OCI-LY1 (cell line): Measurements from ENCODE around the gene GDE1.
A peak's percentile ranks its signal among the peaks of the same experiment; 100 is the strongest.

Source experiments
- H2AFZ ChIP-seq: fragments of 200-600 bp; sonication (generic), shearing (Covaris generic); 2 replicates; pipeline ENCODE4 v1.6.0; 2014; ENCODE audit warnings: antibody characterized with exemption, mild to moderate bottlenecking, low read length
- H3F3A ChIP-seq: fragments of 200-600 bp; sonication (generic), shearing (Covaris generic); 2 replicates; pipeline ENCODE4 v1.6.0; 2014; ENCODE audit warnings: mild to moderate bottlenecking, antibody characterized with exemption, low read length, moderate library complexity; ENCODE audit not compliant: insufficient read depth
- H3K27ac ChIP-seq: fragments of 200-600 bp; sonication (generic); 2 replicates; pipeline ENCODE4 v1.5.1; 2014; ENCODE audit warnings: low read length, mixed run types, mild to moderate bottlenecking, low read depth; ENCODE audit not compliant: poor library complexity, severe bottlenecking
- H3K27me3 ChIP-seq: fragments of 200-600 bp; sonication (generic); 2 replicates; pipeline ENCODE4 v1.6.0; 2014; ENCODE audit warnings: antibody characterized with exemption, mild to moderate bottlenecking, low read length, moderate library complexity; ENCODE audit not compliant: insufficient read depth
- H3K36me3 ChIP-seq: fragments of 200-600 bp; sonication (generic); 2 replicates; pipeline ENCODE4 v1.6.1; 2014; ENCODE audit warnings: mild to moderate bottlenecking, antibody characterized with exemption, low read length, moderate library complexity, mixed read lengths; ENCODE audit not compliant: insufficient read depth
- H3K4me1 ChIP-seq: fragments of 200-600 bp; sonication (generic); 2 replicates; pipeline ENCODE4 v1.5.1; 2014; ENCODE audit warnings: mild to moderate bottlenecking, low read length, moderate library complexity; ENCODE audit not compliant: insufficient read depth, severe bottlenecking
- H3K4me2 ChIP-seq: fragments of 200-600 bp; sonication (generic), shearing (Covaris generic); 2 replicates; pipeline ENCODE4 v1.6.1; 2014; ENCODE audit warnings: low read length
- H3K4me3 ChIP-seq: fragments of 200-600 bp; sonication (generic); 2 replicates; pipeline ENCODE4 v1.5.1; 2014; ENCODE audit warnings: low read length, low read depth, mild to moderate bottlenecking, mixed read lengths; ENCODE audit not compliant: poor library complexity, severe bottlenecking
- H3K79me2 ChIP-seq: fragments of 200-600 bp; shearing (Covaris generic); 2 replicates; pipeline ENCODE4 v1.6.1; 2016; ENCODE audit warnings: mixed run types, low read length, mixed read lengths; ENCODE audit not compliant: insufficient read depth
- H3K9ac ChIP-seq: fragments of 200-600 bp; sonication (generic), shearing (Covaris generic); 2 replicates; pipeline ENCODE4 v1.6.1; 2014; ENCODE audit warnings: mild to moderate bottlenecking, low read length, mixed read lengths
- H3K9me2 ChIP-seq: fragments of 200-600 bp; sonication (generic), shearing (Covaris generic); 2 replicates; pipeline ENCODE4 v1.6.1; 2014; ENCODE audit warnings: low read depth, mild to moderate bottlenecking, low read length, mixed read lengths
- H3K9me3 ChIP-seq: fragments of 200-600 bp; shearing (Covaris generic); 2 replicates; pipeline ENCODE4 v1.6.1; 2014; ENCODE audit warnings: low read length, mixed read lengths
- H4K20me1 ChIP-seq: fragments of 200-600 bp; sonication (generic), shearing (Covaris generic); 2 replicates; pipeline ENCODE4 v1.6.0; 2016; ENCODE audit warnings: mild to moderate bottlenecking, low read length; ENCODE audit not compliant: insufficient read depth
- EZH2 ChIP-seq: fragments of 200-600 bp; sonication (generic), shearing (Covaris generic); IDR thresholded peaks from 2 replicates; pipeline ENCODE4 v1.8.0; 2017; ENCODE audit warnings: borderline replicate concordance, mixed run types, mild to moderate bottlenecking, antibody characterized with exemption, low read length, moderate library complexity, mixed read lengths
- TF ChIP-seq, protein P1 (sequence below): fragments of 200-600 bp; sonication (generic), shearing (Covaris generic); IDR thresholded peaks from 2 replicates; pipeline ENCODE4 v1.5.1; 2017; ENCODE audit warnings: mild to moderate bottlenecking, antibody characterized with exemption, low read length, moderate library complexity, mixed read lengths

Gene GDE1

DNA sequence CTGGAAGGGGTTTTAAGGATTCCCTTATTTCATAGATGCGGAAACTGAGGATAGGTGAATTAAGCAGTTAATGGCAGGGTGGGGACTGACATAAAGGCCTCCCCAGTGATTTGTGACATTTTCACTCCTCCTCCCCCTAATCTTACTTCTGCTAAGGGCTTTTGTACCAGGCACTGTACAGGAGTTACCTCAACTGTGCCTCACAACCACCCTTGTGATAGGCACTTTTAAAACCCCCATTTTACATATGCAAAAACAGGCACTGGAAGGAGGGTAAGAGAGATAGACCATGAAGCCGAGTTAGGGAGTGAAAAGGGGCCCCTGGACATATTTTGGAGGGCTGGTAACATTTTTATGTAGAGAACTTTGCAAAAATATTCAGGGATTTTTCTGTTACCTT, 862 bp upstream of the GDE1 start:
- Histone ChIP-seq H3K4me2 (peak overlapping the region; percentile 91; the same call in 1 of the 2 replicates), H3K4me3 (peak overlapping the region; percentile 86), H3K79me2 (peaks cover 44% of the 10 kb centered on the region), H3K9ac (no peak overlapping the region; the same call in 1 of the 2 replicates), H4K20me1 (no peaks in the 10 kb centered on the region), H2AFZ (no peak overlapping the region), H3K36me3 (peaks cover 2% of the 10 kb centered on the region; the same call in 1 of the 2 replicates), H3K27me3 (no peaks in the 10 kb centered on the region), H3K9me3 (no peaks in the 10 kb centered on the region), H3K4me1 (peaks cover 57% of the 10 kb centered on the region), H3K9me2 (no peaks in the 10 kb centered on the region), H3K27ac (peak overlapping the region; percentile 69), H3F3A (0 out of 2 replicates have a peak, but pooled peaks cover 4% of the 10 kb centered on the region)
- no peak for TF ChIP-seq EZH2
- TF ChIP-seq, protein P1, sequence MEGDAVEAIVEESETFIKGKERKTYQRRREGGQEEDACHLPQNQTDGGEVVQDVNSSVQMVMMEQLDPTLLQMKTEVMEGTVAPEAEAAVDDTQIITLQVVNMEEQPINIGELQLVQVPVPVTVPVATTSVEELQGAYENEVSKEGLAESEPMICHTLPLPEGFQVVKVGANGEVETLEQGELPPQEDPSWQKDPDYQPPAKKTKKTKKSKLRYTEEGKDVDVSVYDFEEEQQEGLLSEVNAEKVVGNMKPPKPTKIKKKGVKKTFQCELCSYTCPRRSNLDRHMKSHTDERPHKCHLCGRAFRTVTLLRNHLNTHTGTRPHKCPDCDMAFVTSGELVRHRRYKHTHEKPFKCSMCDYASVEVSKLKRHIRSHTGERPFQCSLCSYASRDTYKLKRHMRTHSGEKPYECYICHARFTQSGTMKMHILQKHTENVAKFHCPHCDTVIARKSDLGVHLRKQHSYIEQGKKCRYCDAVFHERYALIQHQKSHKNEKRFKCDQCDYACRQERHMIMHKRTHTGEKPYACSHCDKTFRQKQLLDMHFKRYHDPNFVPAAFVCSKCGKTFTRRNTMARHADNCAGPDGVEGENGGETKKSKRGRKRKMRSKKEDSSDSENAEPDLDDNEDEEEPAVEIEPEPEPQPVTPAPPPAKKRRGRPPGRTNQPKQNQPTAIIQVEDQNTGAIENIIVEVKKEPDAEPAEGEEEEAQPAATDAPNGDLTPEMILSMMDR, result no peak

DNA sequence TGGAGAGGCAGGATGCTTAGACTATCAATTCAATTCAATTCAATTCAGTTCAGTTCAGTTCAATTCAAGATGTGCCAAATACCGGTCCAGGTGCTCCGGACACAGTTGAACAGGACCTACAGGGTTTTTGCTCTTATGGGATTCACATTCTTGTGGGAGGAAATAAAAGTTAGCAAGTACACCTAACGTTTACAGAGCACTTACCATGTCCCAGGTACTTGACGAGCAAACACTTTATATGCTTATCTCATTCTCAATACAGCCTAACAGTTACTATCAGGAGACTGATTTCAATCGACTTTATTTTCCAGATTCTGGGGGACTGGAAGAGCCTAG, 467 bp upstream of the GDE1 start:
- H4K20me1 ChIP-seq, result no peaks in the 10 kb centered on the region
- H3K9me3 ChIP-seq, result no peaks in the 10 kb centered on the region
- peak overlapping the region; percentile 20; the same call in 1 of the 2 replicates for H3K9ac ChIP-seq
- H3F3A ChIP-seq, result 0 out of 2 replicates have a peak, but pooled peaks cover 4% of the 10 kb centered on the region
- no peaks in the 10 kb centered on the region for H3K9me2 ChIP-seq
- no peak for TF ChIP-seq EZH2
- TF ChIP-seq, protein P1, result no peak
- H3K27me3 ChIP-seq, result no peaks in the 10 kb centered on the region
- H3K4me1 ChIP-seq, result peaks cover 57% of the 10 kb centered on the region
- peak overlapping the region; percentile 29; the same call in 1 of the 2 replicates for H2AFZ ChIP-seq
- peaks cover 3% of the 10 kb centered on the region; the same call in 1 of the 2 replicates for H3K36me3 ChIP-seq
- peak overlapping the region; percentile 91 for H3K4me2 ChIP-seq
- H3K4me3 ChIP-seq, result peak overlapping the region; percentile 86
- H3K27ac ChIP-seq, result peak overlapping the region; percentile 69
- peaks cover 44% of the 10 kb centered on the region for H3K79me2 ChIP-seq

DNA sequence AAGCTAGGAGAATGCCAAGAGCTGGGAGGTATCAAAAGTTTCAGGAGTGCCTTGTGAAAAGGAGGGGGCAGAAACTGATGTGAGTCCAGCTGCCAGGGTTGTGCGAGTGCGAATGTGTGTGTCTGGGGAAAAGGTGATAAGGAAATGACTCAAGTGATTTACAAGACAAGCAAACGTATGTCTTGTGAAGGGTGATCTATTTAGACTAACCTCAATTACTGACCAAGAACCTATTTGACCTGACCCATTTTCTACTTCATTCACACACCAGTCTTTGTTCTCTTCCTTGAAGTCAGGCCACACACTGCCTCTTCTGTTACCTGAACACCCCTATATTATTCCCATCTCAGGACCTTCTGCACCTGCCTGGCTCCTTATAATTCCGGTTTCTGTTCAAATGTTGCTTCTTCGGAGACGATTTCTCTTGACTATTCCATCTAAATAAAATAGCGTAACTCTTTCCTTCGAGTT, 1.0 kb downstream of the GDE1 start:
- H3K79me2 ChIP-seq, result peaks cover 33% of the 10 kb centered on the region
- H2AFZ ChIP-seq, result no peak overlapping the region
- peaks cover 52% of the 10 kb centered on the region for H3K4me1 ChIP-seq
- 0 out of 2 replicates have a peak, but pooled peaks cover 4% of the 10 kb centered on the region for H3F3A ChIP-seq
- no peaks in the 10 kb centered on the region for H3K9me2 ChIP-seq
- H3K36me3 ChIP-seq, result peaks cover 18% of the 10 kb centered on the region; the same call in 1 of the 2 replicates
- TF ChIP-seq, protein P1, result no peak
- no peak for TF ChIP-seq EZH2
- peak overlapping the region; percentile 80 for H3K9ac ChIP-seq
- no peaks in the 10 kb centered on the region for H4K20me1 ChIP-seq
- H3K4me3 ChIP-seq, result peak overlapping the region; percentile 86
- H3K27me3 ChIP-seq, result no peaks in the 10 kb centered on the region
- H3K4me2 ChIP-seq, result peak overlapping the region; percentile 91
- peak overlapping the region; percentile 37 for H3K27ac ChIP-seq
- H3K9me3 ChIP-seq, result no peaks in the 10 kb centered on the region
